HG02840 (cell line): Measurements from ENCODE around the gene NIPAL3.

Experiments used
- ATAC-seq: cut with Tn5 transposase; IDR thresholded peaks from one replicate; pipeline ENCODE4 v1.9.1; 2021; ENCODE audit warnings: mild to moderate bottlenecking, moderate library complexity, moderate number of reproducible peaks; ENCODE audit not compliant: unreplicated experiment, low FRiP score

NIPAL3 gene

DNA sequence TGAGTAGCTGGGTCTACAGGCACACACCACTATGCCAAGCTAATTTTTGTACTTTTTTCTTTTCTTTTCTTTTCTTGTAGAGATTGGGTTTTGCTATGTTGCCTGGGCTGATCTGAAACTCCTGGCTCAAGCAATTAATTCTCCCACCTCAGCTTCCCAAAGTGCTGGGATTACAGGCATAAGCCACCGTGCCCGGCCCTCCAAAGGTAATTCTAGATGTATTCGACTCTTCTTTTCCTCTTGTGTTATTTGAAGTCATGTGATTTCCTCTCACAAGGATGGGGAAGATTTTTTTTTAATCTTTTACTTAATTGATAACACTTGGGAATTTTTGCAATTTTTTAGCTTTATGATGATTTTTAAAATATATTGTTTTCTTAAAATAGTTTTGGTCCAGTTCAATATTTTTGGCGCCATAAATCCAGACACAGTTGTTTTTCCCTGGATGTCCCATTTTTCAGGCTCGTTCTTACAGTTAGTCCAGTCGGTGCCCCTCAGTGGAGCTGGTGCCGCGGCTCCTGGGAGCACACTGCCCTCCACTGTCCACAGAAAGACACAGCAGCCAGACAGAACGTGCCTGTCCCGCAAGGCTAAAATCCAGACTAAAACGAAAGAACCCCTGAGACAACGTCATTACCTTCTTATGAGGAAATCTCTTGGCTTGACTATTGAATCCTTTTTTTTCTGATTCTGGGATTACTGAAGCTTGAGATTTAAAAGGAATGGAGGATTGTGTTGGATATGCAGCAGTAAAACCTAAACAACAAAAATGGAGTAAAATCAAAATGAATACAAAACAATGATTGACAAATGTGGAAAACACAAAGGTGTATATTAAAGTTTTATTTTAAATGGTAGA is 24.4 kb upstream of the NIPAL3 start:
- ATAC-seq = no peak

DNA sequence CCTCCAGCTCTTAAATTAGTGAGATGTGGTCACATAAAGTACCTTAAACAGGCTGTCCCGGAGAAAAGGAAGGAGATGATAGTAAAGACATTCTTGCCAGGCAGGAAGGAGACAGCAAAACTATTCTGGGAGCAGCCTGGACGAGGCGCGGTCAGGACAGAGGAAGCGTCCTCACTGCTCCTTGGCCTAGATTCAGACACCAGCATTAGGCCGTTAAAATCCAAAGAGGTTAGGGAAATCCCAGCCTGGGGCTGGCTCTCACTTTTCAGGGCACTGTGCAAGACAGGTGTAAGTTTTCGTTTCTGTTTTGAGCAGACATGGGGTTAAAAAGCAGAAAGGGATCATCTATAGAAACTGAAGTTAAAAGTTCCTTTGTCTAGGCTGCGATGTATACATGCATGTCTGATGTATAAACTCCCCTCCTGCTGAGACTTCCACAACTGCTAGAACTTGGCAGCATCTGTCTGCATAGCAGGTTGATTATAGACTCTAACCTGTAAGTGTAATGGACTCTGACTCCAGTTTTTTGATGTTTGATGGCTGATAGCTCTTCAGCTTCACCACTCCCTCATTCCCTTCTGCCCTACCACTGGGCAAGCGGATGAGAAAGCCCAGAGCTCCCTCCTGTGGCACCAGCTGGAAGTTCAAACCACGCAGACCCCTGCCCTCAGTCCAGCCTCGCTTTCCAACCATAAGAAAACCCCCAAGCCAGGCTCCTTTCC is 23.6 kb upstream of the NIPAL3 start:
- ATAC-seq = peak; percentile 75

DNA sequence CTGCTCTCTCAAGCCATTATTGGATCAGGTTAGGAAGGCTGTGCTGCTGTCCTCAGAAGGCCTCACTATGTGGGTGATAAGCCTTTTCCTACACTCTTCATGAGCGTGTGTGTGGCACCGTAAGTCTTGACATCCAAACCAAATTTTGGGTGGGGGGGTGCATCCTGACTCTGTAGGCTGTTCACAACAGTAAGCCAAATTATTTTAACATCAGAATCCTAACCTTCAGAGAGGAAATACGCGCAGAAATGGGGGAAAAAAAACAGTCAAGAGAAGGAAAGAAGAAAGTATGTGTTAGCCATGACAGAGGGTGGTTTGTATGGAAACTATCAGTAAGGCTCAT is 23.0 kb upstream of the NIPAL3 start:
- no peak for ATAC-seq

DNA sequence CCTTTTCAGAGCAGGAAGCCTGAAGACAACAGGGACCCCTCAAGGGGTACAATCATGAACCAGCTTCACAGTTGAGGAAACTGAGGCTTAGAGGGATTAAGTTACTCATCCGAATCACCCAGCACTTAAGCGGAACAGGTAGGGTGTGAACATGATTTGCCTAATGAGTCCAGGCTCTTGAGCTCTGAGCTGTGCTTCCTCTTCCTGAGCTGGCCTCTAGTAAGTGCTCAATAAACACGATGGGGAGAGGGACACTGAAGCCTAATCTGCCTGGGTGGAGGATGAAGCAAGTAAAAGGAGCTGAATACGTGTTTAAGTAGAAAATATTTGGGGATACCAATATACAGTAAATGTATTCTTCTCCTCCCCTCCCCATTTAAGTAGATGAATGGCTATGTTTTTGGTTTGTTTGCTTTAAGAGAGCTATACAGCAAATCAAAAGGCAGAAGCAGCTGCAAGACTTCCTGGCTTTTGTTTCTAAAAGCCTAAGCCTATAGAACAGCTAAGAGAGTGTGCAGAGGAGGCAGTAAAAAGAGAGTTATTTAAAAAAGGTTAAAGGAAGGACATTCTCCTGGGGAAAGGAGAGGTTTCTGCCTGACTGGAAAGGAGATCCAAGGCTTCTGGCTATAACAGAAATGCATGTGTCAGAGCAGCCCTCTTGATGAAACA is 22.5 kb upstream of the NIPAL3 start:
- no peak for ATAC-seq

DNA sequence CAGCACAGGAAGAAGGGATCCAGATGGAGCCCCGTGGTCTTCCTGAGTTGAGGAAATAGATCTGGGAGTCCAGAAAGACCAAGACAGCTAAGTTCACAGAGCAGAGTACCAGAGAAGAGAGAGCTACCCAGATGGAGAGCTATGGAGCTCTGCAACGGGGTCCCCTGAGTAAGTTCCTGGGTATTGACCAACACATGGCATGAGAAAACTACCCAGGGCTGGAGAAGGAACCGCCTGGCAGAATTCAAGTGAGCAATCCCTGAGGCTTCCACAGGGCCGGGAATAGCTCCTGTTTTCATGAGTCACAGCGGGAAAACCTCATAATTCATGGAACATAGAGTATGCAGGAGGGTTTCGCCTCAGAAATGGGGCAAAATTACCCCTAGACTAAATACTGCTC is 21.7 kb upstream of the NIPAL3 start:
- ATAC-seq = no peak

DNA sequence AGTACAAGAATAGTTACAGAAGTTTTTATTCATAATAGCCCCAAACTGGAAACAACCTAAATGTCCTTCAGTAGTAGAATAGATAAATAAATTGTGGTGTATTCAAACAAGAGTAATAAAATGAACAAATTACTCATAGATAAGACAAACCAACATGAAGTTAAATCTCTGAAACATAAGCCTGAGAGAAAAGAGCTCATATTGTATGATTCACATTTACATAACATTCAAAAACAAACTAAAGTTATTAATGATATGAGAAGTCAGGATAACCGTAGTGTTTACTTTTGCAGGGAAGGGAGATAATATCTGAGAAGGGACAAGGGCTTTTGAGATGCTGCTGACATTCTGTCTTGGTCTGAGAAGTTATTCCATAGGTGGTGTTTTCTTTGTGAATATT is 15.5 kb upstream of the NIPAL3 start:
- no peak for ATAC-seq

DNA sequence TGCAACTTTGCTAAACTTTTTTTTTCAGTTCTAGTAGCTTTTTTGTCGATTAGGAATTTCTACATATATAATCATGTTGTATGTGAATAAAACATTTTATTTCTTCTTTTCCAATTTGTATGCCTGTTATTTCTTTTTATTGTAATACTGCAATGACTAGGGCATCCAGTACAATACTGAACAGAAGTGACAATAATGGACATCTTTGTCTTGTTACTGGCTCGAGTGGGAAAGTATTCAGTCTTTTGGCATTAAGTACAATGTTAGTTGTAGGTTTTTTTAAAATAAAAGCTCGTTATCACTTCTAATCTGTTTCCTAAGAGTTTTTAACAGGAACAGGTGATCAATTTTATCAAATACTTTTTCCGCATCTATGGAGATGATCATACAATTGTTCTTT is 11.8 kb upstream of the NIPAL3 start:
- no peak for ATAC-seq

DNA sequence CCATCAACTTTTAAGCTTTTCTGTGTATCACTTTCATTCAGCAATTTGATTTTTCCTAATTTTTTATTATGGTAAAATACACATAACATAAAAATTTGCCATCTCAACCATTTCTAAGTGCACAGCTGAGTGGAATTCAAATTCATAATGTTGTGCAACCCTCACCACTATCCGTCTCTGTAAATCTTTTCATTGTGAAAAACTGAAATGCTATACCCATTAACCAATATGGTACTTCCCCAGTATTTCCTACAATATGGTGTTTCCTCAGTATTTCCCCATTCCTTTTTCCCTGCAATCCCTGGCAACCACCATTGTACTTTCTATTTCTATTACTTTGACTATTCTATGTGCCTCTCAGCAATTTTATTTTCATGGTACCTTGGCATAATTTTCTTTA is 8.8 kb upstream of the NIPAL3 start:
- ATAC-seq = no peak

DNA sequence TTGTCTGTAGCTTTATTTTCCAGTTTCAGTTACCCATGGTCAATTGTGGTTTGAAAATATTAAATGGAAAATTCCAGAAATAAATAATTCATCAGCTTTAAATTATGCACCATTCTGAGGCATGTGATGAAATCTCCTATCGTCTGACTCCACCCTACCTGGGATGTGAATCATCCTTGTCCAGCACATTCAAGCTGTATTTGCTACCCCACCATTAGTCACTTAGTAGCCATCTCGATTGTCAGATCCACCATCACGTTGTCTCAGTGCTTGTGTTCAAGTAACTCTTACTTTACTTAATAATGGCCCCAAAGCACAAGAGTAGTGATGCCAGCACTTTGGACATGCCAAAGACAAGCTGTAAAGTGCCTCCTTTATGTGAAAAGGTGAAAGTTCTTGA is 6.1 kb upstream of the NIPAL3 start:
- no peak for ATAC-seq

DNA sequence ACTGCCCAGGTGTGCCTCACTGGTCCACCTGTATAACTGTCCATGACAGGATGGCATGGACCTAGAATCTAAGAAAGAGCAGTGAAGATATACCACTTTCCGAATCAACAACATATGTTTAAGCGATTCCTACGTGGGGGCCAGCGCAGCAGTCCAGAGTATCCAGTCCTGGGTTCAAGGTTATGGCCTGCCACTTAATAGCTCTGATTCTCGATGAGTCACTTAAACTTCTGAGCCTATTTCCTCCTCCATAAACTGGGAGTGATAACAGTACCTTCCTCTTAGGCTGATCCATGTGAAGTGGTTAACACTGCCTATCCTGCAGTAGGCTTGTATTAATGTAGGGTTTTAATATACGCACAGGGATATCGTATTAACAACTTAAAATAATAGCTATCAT is 4.9 kb upstream of the NIPAL3 start:
- no peak for ATAC-seq

DNA sequence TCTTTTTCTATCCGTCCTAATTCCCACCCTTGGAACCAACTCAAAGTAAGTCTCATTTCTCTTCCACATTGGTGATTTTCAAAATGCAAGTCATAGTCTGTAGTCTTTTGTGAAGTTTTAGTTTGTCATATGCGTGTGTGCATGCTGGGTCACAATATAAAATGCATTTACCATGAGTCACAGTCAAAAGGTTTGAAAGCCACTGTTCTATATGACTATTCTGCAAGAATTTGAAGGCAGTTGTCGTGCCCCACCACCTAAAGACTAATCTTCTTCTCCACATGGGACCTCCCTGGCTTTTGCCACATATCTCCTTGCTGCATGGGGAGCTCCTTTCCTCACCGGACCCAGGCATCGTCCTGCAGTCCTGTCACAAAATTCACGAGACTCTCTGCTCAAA is 3.6 kb upstream of the NIPAL3 start:
- ATAC-seq = no peak

DNA sequence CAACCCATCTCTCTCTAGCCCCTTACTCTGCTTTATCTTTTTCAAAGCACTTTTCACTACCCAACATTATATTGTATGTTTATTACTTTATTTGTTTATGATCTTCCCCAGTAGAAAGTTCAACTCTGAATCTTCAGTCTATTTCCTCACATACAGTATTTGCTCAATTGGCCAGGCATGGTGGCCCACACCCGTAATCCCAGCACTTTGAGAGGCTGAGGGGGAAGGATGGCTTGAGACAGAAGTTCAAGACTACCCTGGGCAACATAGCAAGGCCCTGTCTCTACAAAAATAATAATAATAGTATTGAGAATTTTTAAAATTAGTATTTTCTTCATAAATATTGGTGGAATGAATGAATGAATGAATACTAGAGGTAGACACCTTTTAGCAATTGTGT is 3.2 kb upstream of the NIPAL3 start:
- no peak for ATAC-seq

DNA sequence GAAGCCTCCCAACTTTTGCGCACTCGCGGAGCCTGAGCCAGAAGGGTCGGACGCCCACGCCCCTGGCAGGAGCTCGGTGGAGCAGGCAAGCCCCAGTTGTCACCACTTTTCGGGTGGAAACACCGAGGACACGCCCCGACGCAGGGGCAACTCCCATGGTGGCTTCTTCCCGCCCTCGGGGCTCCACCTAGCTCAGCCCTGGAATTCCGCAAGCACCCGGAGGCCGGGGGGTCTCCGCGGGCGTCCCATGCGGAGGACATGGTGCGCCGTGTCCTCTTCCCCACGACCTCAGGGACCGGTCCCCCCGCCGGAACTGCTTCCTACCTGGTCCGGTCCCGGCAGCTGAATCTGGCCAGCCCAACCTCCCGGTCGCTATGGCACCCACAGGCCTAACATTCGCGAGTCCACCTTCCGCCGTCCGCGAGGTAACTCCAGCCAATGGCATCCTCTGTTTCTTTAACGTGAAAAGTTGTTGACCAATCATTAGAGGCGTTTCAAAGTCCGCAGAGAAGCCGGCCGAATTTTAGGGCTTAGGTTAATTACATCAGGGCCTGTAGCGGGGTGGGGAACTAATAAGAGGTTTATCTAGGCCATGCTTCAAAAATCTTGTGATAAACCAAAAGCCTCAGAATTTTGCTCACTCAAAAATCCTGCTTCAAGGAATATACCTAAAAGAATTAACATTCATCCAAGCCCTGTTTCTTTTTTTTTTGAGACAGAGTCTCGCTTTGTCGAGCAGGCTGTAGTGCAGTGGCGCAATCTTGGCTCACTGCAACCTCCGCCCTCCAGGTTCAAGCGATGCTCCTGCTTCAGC is 2.0 kb upstream of the NIPAL3 start, which contains the start of gene STPG1:
Gene STPG1, minus strand, starts transcription at position 433 of the 814 bp plus-strand sequence. CDS start 12,394 bp downstream, outside the sequence.
- ATAC-seq = no peak

DNA sequence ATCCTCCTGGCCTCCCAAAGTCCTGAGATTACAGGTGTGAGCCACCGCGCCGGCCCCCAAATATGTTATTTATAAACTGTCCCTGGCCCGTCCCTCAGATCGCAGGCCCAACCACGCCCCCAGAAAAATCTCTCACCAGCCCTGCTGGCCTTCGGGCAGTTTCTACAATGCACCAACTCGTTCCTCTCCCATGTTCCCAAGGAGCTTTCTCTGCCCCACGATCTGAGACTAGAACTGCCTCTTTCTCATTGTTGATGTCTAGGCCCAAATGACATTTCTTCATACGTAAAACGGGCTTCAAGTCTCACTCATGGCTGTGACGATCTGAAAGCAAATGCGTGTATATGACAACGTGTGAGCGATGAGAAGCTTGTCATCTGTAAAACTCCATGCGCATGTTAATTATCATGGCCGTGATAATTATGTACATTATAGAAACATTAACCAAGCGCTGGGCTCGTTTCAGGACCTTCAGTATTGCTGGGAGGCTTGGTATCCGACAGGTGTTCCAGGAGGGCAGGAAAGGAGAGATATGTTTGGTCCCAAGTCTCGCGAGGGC is 748 bp upstream of the NIPAL3 start:
- peak; percentile 8 for ATAC-seq

DNA sequence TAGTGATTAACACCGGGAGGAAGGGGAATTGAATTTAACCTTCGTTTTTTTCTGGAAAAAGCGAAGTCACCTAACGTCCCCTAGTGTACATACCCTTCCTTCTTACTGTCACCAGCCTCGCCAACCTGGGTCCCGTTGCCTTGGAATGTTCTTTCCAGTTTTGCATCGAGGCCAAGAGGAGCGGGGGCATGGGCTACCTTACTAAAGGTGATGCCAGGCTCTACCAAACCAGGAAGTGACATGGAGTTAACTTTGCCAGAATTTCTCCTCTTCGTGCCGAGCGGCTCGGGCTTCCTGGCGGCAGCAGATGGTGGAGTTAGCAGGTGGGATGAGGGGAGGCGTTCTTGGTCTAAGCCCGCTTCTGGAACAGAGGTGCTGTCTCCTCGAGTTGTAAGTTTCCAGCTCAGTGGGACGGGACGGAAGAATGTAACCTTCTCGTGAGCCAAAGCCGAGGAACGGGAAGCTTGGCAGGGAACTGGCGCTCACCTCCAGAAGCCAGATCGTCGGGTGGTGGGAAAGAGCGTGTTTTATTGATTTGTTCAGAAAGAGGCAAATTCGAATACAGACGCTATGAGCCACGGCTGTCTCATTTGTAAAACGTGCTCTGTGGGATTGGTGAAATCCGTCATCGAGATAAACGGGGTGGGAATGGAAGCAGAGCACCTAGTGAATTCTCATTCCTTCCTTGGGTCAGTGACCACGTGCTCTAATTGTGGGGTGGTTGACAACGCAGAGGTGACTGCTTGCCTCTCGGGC is 486 bp downstream of the NIPAL3 start:
- ATAC-seq = peak; percentile 6

DNA sequence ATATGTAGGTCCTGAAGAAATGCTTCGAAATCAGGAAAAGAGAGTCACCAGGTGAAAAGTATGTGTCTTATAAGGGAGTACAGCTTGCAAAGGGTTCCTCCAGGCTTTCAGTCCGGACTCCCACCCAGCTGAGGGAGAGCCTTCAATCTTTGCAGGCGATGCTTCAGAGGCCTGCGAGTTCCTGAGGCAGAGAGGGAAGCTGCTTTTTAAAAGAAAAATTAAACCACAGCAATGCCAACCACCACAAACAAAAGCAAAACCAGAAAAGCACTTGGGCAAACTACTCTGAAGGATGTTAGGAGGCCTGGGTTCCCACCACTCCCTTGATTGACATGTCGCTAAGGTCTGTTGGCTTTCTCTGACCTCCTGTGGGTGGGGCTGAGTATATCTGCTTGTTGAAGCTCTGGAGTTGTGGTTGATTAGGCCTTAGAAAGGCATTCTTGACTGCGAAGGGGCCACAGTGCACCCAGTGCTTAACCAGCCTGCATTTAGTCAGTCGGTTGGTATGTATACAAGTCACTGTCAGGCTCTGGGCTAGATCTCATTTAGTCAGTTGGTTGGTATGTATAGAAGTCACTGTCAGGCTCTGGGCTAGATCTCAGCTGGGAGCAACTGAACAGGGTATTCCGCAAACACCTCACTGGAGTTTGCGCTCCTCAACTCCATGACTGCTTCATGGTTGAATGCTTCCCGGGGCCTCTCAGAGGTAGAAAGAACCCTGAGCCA is 1.2 kb downstream of the NIPAL3 start:
- no peak for ATAC-seq

DNA sequence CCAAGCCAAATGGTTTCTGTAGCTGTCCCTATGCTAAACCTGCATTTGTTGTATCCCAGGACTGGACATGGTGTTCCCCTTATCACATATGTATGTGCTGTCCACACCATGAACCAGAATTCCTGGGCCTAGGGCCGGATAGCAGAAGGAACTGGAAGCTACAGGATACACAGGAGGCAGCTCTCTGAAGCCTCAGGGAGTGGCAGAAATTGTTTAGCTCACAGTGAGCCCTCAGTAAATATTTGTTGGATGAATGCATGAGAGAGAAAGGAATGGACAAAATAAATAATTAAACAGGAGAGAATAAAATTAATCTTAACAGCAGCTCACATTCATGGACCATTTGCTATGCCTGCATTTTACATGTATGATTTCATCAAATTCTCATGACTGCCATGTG is 2.1 kb downstream of the NIPAL3 start:
- no peak for ATAC-seq

DNA sequence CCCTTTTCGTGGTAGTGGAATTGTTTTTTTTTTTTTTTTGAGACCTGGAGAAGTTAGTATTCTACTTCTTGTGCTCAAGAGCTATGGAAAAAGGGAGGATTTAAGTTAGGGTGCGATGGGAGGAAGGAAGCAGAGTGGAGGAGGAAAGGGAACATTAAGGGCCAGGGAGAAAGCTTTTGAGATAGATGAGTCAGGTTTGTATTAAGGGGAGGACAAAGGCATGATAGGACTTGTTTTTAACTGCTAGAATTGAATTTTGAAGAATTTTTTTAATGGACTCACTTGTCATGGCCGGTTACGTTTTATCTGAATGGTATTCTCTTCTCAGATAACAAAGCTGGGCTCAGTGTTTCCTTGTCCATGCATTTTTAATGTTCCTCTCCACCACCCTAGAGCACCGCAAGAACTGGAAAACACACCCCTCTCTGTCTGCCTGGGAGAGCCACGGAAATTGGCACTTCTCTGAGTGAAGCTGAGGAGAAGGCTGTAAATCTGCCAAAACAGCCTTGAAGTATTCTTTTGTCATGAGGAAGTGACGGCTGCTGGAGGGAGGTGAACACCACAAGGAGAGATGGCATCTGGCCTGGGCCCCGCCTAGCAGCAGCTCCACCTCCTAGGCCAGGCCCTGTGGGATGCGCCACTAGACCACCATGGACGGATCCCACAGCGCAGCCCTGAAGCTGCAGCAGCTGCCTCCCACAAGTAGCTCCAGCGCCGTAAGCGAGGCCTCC is 3.5 kb downstream of the NIPAL3 start:
- no peak for ATAC-seq
